Testis (tissue), 2 donors: Measurements from ENCODE around the gene MAP2K7.
"Not testable (repeated sequence)": the region's sequence is repeated elsewhere in the genome, so short reads cannot be mapped to it uniquely, and the experiment has no call there.

Experiments
- CTCF ChIP-seq, 3 experiments: fragments of 450-650 bp in 2 of 3; fragments of 200-600 bp in 1 of 3; sonication (generic) in 1 of 3; IDR thresholded peaks; one replicate each; pipeline ENCODE4 v1.5.1; 2016 to 2019; ENCODE audit warnings: antibody characterized with exemption in 3 of 3, mild to moderate bottlenecking in 2 of 3, moderate library complexity in 1 of 3
- POLR2A ChIP-seq: fragments of 450-650 bp; IDR thresholded peaks from one replicate; pipeline ENCODE4 v1.6.1; 2017; ENCODE audit warnings: antibody characterized with exemption, mild to moderate bottlenecking, moderate library complexity

- not testable (repeated sequence) for TF ChIP-seq CTCF (IDR thresholded peaks at IDR 0.05); POLR2A
Observed at GRCh38 chr19:7961082-7961481, 57.4 kb downstream of the MAP2K7 start.
